Measurements from ENCODE around the gene AFF3. TPM values are rescaled to one million over a fixed set of nuclear protein-coding genes. Genes with fewer than 3 reads are reported as not detected.
A peak's percentile ranks its signal among the peaks of the same experiment; 100 is the strongest.

The AFF3 gene
- total RNA-seq, 1 donor from 2014 or later, result 7.3 TPM

DNA sequence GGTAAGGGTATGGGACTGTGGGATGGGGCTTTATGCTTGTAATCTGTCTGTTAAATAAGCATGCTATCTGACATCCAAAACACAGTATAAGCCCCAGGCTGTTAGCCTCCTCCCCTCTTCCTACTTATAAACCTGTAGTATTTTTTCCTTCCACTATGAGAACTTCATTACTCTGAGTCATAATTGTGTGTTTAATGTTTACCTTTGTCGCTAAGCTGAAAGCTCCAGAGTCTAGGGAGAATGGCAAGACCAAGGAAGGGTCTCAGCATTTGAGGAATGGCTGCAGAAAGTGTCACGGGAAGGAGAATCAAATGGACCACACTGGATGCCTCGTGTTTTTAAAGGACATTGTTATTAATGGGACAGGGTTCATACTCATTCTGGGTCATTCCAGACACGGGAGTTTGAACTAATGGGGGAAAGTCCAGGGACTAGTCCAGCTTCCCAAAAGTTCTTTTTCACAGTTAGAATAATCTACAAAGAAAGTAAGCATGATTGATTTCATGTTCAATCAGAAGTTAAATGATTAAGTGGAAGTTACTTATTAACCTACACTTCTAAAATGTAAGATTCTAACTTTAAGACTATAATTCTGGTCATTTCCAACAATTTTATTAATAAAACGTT lies 292.2 kb downstream of the AFF3 start:
- no peaks in the 10 kb centered on the region for H3K36me3 Mint-ChIP-seq (ENCODE audit: insufficient read depth)
- H3K4me3 Mint-ChIP-seq (ENCODE audit: low read depth), result no peak overlapping the region
- TF ChIP-seq, protein P1, sequence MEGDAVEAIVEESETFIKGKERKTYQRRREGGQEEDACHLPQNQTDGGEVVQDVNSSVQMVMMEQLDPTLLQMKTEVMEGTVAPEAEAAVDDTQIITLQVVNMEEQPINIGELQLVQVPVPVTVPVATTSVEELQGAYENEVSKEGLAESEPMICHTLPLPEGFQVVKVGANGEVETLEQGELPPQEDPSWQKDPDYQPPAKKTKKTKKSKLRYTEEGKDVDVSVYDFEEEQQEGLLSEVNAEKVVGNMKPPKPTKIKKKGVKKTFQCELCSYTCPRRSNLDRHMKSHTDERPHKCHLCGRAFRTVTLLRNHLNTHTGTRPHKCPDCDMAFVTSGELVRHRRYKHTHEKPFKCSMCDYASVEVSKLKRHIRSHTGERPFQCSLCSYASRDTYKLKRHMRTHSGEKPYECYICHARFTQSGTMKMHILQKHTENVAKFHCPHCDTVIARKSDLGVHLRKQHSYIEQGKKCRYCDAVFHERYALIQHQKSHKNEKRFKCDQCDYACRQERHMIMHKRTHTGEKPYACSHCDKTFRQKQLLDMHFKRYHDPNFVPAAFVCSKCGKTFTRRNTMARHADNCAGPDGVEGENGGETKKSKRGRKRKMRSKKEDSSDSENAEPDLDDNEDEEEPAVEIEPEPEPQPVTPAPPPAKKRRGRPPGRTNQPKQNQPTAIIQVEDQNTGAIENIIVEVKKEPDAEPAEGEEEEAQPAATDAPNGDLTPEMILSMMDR (IDR thresholded peaks at IDR 0.05; ENCODE audit: unreplicated experiment), result no peak
- no peak for DNase-seq (ENCODE audit: low spot score, unreplicated experiment)
- H3K27ac Mint-ChIP-seq, result peak overlapping the region; percentile 26
- peaks cover 44% of the 10 kb centered on the region for H3K4me1 Mint-ChIP-seq (ENCODE audit: low read depth)
- no peaks in the 10 kb centered on the region for H3K9me3 Mint-ChIP-seq (ENCODE audit: low read depth)
- H3K27me3 Mint-ChIP-seq, result no peaks in the 10 kb centered on the region

- H3K27ac Mint-ChIP-seq, result no peak overlapping the region
- TF ChIP-seq, protein P1 (IDR thresholded peaks at IDR 0.05; ENCODE audit: unreplicated experiment), result no peak
- H3K4me3 Mint-ChIP-seq (ENCODE audit: low read depth), result no peak overlapping the region
- H3K27me3 Mint-ChIP-seq, result no peaks in the 10 kb centered on the region
- H3K9me3 Mint-ChIP-seq (ENCODE audit: low read depth), result no peaks in the 10 kb centered on the region
- H3K4me1 Mint-ChIP-seq (ENCODE audit: low read depth), result peaks cover 25% of the 10 kb centered on the region
- no peaks in the 10 kb centered on the region for H3K36me3 Mint-ChIP-seq (ENCODE audit: insufficient read depth)
- DNase-seq (ENCODE audit: low spot score, unreplicated experiment), result no peak
Measured at GRCh38 chr2:99846462-99847107, 295.8 kb downstream of the AFF3 start.

DNA sequence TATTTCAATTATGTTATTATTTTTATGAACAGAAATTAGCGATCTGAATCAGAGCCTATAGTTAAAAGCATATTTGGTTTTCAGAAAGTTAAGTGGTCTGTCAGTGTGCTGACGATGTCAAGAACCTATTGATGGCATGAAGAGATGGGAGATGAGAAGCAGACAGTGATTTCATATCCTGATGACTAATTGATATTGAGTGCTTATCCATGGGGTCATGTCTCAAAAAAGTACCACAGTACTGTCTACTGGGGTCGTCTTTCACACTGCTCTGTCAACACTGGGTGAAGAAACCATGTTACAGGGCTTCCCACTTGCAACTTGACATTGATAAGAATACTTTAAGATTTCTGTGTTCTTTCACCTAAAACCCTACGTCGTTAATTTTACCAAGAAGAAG lies 297.1 kb downstream of the AFF3 start:
- Mint-ChIP-seq H3K4me1 (ENCODE audit: low read depth) (peaks cover 13% of the 10 kb centered on the region), H3K27ac (no peak overlapping the region), H3K9me3 (ENCODE audit: low read depth) (no peaks in the 10 kb centered on the region), H3K36me3 (ENCODE audit: insufficient read depth) (no peaks in the 10 kb centered on the region), H3K27me3 (no peaks in the 10 kb centered on the region), H3K4me3 (ENCODE audit: low read depth) (no peak overlapping the region)
- TF ChIP-seq, protein P1 (IDR thresholded peaks at IDR 0.05; ENCODE audit: unreplicated experiment), result no peak
- no peak for DNase-seq (ENCODE audit: low spot score, unreplicated experiment)

- Mint-ChIP-seq H3K4me3 (ENCODE audit: low read depth) (no peak overlapping the region), H3K27ac (no peak overlapping the region), H3K36me3 (ENCODE audit: insufficient read depth) (no peaks in the 10 kb centered on the region), H3K27me3 (no peaks in the 10 kb centered on the region), H3K9me3 (ENCODE audit: low read depth) (no peaks in the 10 kb centered on the region), H3K4me1 (ENCODE audit: low read depth) (no peaks in the 10 kb centered on the region)
- TF ChIP-seq, protein P1 (IDR thresholded peaks at IDR 0.05; ENCODE audit: unreplicated experiment), result no peak
- no peak for DNase-seq (ENCODE audit: low spot score, unreplicated experiment)
Measured at GRCh38 chr2:99842451-99842850, 299.9 kb downstream of the AFF3 start.

GRCh38 chr2:99841749-99842148 lies 300.6 kb downstream of the AFF3 start:
- Mint-ChIP-seq H3K36me3 (ENCODE audit: insufficient read depth) (no peaks in the 10 kb centered on the region), H3K9me3 (ENCODE audit: low read depth) (no peaks in the 10 kb centered on the region), H3K4me3 (ENCODE audit: low read depth) (no peak overlapping the region), H3K4me1 (ENCODE audit: low read depth) (peaks cover 1% of the 10 kb centered on the region), H3K27ac (no peak overlapping the region), H3K27me3 (no peaks in the 10 kb centered on the region)
- no peak for DNase-seq (ENCODE audit: low spot score, unreplicated experiment)
- TF ChIP-seq, protein P1 (IDR thresholded peaks at IDR 0.05; ENCODE audit: unreplicated experiment), result no peak

Measured in progenitor cell of endocrine pancreas (in vitro differentiated cells).